GM12878 (cell line): Measurements from ENCODE around the gene ORAI1. TPM values are rescaled to one million over a fixed set of nuclear protein-coding genes. Genes with fewer than 3 reads are reported as not detected.

Source experiments
- ATAC-seq: fragments of 200-7000 bp; cut with Tn5 transposase; 3 replicates; pipeline ENCODE4 v1.9.1; 2020; ENCODE audit warnings: mild to moderate bottlenecking, moderate library complexity
- BruUV-seq: library from RNA; stranded (reverse); fragments of 400-500 nt; replicated peaks from 2 replicates; lab custom pipeline; 2021; lab: Mats Ljungman, UMichigan
- CTCF ChIA-PET: fragments of 300-600 bp; sonication (Branson Sonifier 250); formaldehyde crosslinking; extraction: SDS; loops from one replicate; lab custom pipeline; 2021; ENCODE audit warnings: inconsistent platforms; lab: Yijun Ruan, JAX
- POLR2A ChIA-PET: fragments of 350-600 bp; formaldehyde crosslinking; extraction: SDS; loops from one replicate; lab custom pipeline; 2021; ENCODE audit warnings: inconsistent platforms; lab: Charles Lee
- RAD21 ChIA-PET: fragments of 300-600 bp; sonication (Branson Sonifier 250); formaldehyde crosslinking; loops from one replicate; lab custom pipeline; 2023; ENCODE audit warnings: antibody characterized with exemption; ENCODE audit not compliant: unreplicated experiment; lab: Charles Lee
- SMC1A ChIA-PET: fragments of 300-600 bp; sonication (Branson Sonifier 250); formaldehyde crosslinking; loops from one replicate; lab custom pipeline; 2023; ENCODE audit not compliant: unreplicated experiment, uncharacterized antibody; lab: Charles Lee
- DNase-seq: peaks from one replicate; pipeline ENCODE4 v3.0.0-alpha.2; 2011; ENCODE audit warnings: low read depth, low spot score
- FAIRE-seq: peaks from 3 replicates; lab custom pipeline; 2011; peaks lifted over from hg19 to GRCh38; lab: Jason Lieb, UNC
- H2AFZ ChIP-seq: 2 replicates; pipeline ENCODE4 v1.6.0; 2011; ENCODE audit warnings: low read depth, low read length, control low read depth; ENCODE audit not compliant: control insufficient read depth
- H3K27ac ChIP-seq: 2 replicates; pipeline ENCODE4 v1.5.1; 2011; ENCODE audit warnings: control low read depth; ENCODE audit not compliant: control insufficient read depth, insufficient read depth
- H3K27me3 ChIP-seq, 2 experiments: replicated peaks in 1 of 2; 2 replicates each; pipeline versions ENCODE4 v1.6.0 to v1.6.1; 2011; ENCODE audit warnings: low read length in 1 of 2; ENCODE audit not compliant: control insufficient read depth in 2 of 2, insufficient read depth in 2 of 2
- H3K36me3 ChIP-seq, 2 experiments: 2 replicates each; pipeline ENCODE4 v1.5.1; 2011; ENCODE audit warnings: low read length in 1 of 2; ENCODE audit not compliant: control insufficient read depth in 2 of 2, insufficient read depth in 2 of 2
- H3K4me1 ChIP-seq: 2 replicates; pipeline ENCODE4 v1.6.1; 2011; ENCODE audit warnings: mild to moderate bottlenecking, low read length, moderate library complexity, mixed read lengths; ENCODE audit not compliant: control insufficient read depth, insufficient read depth
- H3K4me2 ChIP-seq: 2 replicates; pipeline ENCODE4 v1.6.0; 2011; ENCODE audit warnings: control low read depth; ENCODE audit not compliant: control insufficient read depth, insufficient read depth
- H3K4me3 ChIP-seq: fragments of 200-600 bp; sonication (generic); 2 replicates; pipeline ENCODE4 v1.5.1; 2016
- H3K79me2 ChIP-seq: 2 replicates; pipeline ENCODE4 v1.6.0; 2011; ENCODE audit warnings: low read length; ENCODE audit not compliant: control insufficient read depth, insufficient read depth
- H3K9ac ChIP-seq: 2 replicates; pipeline ENCODE4 v1.8.0; 2011; ENCODE audit warnings: low read length, control low read depth, mixed read lengths; ENCODE audit not compliant: control insufficient read depth, insufficient read depth
- H3K9me3 ChIP-seq: replicated peaks from 3 replicates; pipeline ENCODE4 v1.5.1; 2011; ENCODE audit warnings: mild to moderate bottlenecking, low read length; ENCODE audit not compliant: control insufficient read depth, insufficient read depth
- H4K20me1 ChIP-seq: 2 replicates; pipeline ENCODE4 v1.6.0; 2011; ENCODE audit not compliant: control insufficient read depth, insufficient read depth
- BHLHE40 ChIP-seq, 2 experiments: fragments of 450-650 bp in 1 of 2; IDR thresholded peaks; 2 replicates each; pipeline ENCODE4 v1.6.1; 2011 to 2017; ENCODE audit warnings: low read depth in 2 of 2, borderline replicate concordance in 1 of 2, improper control_type of control experiment in 1 of 2, low read length in 1 of 2, mild to moderate bottlenecking in 1 of 2
- BRCA1 ChIP-seq: IDR thresholded peaks from 2 replicates; pipeline ENCODE4 v1.6.1; 2011; ENCODE audit warnings: low read depth, low read length, improper control_type of control experiment
- EP300 ChIP-seq, 2 experiments: fragments of 150-350 bp in 1 of 2; IDR thresholded peaks; 2 replicates each; pipeline ENCODE4 v1.6.1; 2011 to 2012; ENCODE audit warnings: low read depth in 2 of 2, low read length in 2 of 2, borderline replicate concordance in 1 of 2, improper control_type of control experiment in 1 of 2, inconsistent platforms in 1 of 2; ENCODE audit not compliant: control insufficient read depth in 1 of 2
- FOS ChIP-seq: IDR thresholded peaks from 3 replicates; pipeline ENCODE4 v1.6.1; 2011; ENCODE audit warnings: borderline replicate concordance; ENCODE audit not compliant: insufficient read length; ENCODE audit errors: extremely low read depth
- FOXM1 ChIP-seq: IDR thresholded peaks from 2 replicates; pipeline ENCODE4 v1.6.1; 2012; ENCODE audit warnings: low read depth, mild to moderate bottlenecking, inconsistent platforms, low read length, moderate library complexity
- MEF2A ChIP-seq: IDR thresholded peaks from 2 replicates; pipeline ENCODE4 v1.6.1; 2011; ENCODE audit warnings: low read depth, mild to moderate bottlenecking, low read length, moderate library complexity; ENCODE audit not compliant: insufficient read depth
- MXI1 ChIP-seq: fragments of 150-350 bp; IDR thresholded peaks from 2 replicates; pipeline ENCODE4 v1.6.1; 2011; ENCODE audit warnings: low read depth, mild to moderate bottlenecking, inconsistent platforms, low read length, improper control_type of control experiment
- NFXL1 ChIP-seq: fragments of 450-650 bp; IDR thresholded peaks from 2 replicates; pipeline ENCODE4 v1.6.1; 2017; ENCODE audit warnings: antibody characterized with exemption, mild to moderate bottlenecking, borderline replicate concordance
- RBBP5 ChIP-seq: fragments of 200-600 bp; sonication (generic); conservative IDR thresholded peaks from 2 replicates; pipeline ENCODE4 v1.6.1; 2016
- STAT1 ChIP-seq: fragments of 450-650 bp; conservative IDR thresholded peaks from 2 replicates; pipeline ENCODE4 v1.6.1; 2014; ENCODE audit warnings: antibody characterized with exemption, mild to moderate bottlenecking
- WGBS: methylation state at CpG from one replicate; pipeline ENCODE4 v1.1.6; 2016; ENCODE audit warnings: low lambda C conversion rate; ENCODE audit not compliant: insufficient replicate concordance, insufficient coverage; ENCODE audit errors: missing lambda C conversion rate; 5-methylcytosine and 5-hydroxymethylcytosine counted together
- in situ Hi-C: fragments of 300-500 bp; cut with MboI; formaldehyde crosslinking; loops from 9 replicates; pipeline ENCODE4 v1.14.3; 2018; ENCODE audit warnings: mixed read lengths
- intact Hi-C: fragments of 100-400 bp; cut with micrococcal nuclease; formaldehyde crosslinking; loops from one replicate; pipeline ENCODE4 v1.14.2; 2022; ENCODE audit not compliant: unreplicated experiment
- polyA plus RNA-seq, 11 experiments: library from polyadenylated mRNA; depleted of rRNA in 4 of 11; unstranded in 6 of 11; stranded (reverse) in 5 of 11; fragments of >200 nt; fragmentation: Nextera tagmentation in 4 of 11; fragmentation: Illumina TruSeq in 1 of 11; extraction: Ambion mirVana in 4 of 11; extraction: Trizol in 1 of 11; gene quantifications; 1 replicate in 1 of 11; 2 replicates in 10 of 11; pipeline versions ENCODE4 v1.2.1 to v1.2.3, GENCODE V29; 2011 to 2016; ENCODE audit warnings: inconsistent platforms in 2 of 11, missing spikeins in 2 of 11, low read depth in 1 of 11
- total RNA-seq, 4 experiments: library from RNA; depleted of rRNA in 3 of 4; stranded (reverse); fragments of >200 nt in 3 of 4; fragmentation: Illumina TruSeq in 1 of 4; extraction: Trizol in 1 of 4; gene quantifications; 2 replicates each; pipeline versions ENCODE4 v1.2.1 to v1.2.3, GENCODE V29; 2013 to 2021
- TF ChIP-seq, protein P1 (sequence below), 3 experiments: IDR thresholded peaks in 2 of 3; conservative IDR thresholded peaks in 1 of 3; 2 replicates each; pipeline ENCODE4 v1.5.1; 2011; ENCODE audit warnings: low read depth in 3 of 3, low read length in 3 of 3, mild to moderate bottlenecking in 3 of 3, control low read depth in 2 of 3, moderate library complexity in 2 of 3, inconsistent platforms in 1 of 3, mixed read lengths in 1 of 3; ENCODE audit not compliant: control insufficient read depth in 2 of 3, insufficient read depth in 1 of 3; ENCODE audit errors: extremely low read depth in 1 of 3
- TF ChIP-seq, protein P2 (sequence below): IDR thresholded peaks from 2 replicates; pipeline ENCODE4 v1.6.1; 2011; ENCODE audit warnings: mild to moderate bottlenecking, low read depth, low read length, moderate library complexity; ENCODE audit not compliant: insufficient replicate concordance

The ORAI1 gene
- total and polyA plus RNA-seq, 10 of the 15 experiments (the other 5 are each of a cell fraction or from before 2014, with no cell fraction given): 5.5 to 33.1 (median 11.8) TPM

GRCh38 chr12:121637231-121637914, 11.0 kb downstream of the ORAI1 start (continued):
- TF ChIP-seq BRCA1 (no peak), STAT1 (no peak), FOS (no peak), EP300 (IDR thresholded peaks at IDR 0.05; ENCODE audit: borderline replicate concordance in 1 of 2, control insufficient read depth in 1 of 2, low read depth in 2 of 2, low read length in 2 of 2) (no peak)
- TF ChIP-seq, protein P1, sequence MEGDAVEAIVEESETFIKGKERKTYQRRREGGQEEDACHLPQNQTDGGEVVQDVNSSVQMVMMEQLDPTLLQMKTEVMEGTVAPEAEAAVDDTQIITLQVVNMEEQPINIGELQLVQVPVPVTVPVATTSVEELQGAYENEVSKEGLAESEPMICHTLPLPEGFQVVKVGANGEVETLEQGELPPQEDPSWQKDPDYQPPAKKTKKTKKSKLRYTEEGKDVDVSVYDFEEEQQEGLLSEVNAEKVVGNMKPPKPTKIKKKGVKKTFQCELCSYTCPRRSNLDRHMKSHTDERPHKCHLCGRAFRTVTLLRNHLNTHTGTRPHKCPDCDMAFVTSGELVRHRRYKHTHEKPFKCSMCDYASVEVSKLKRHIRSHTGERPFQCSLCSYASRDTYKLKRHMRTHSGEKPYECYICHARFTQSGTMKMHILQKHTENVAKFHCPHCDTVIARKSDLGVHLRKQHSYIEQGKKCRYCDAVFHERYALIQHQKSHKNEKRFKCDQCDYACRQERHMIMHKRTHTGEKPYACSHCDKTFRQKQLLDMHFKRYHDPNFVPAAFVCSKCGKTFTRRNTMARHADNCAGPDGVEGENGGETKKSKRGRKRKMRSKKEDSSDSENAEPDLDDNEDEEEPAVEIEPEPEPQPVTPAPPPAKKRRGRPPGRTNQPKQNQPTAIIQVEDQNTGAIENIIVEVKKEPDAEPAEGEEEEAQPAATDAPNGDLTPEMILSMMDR (IDR thresholded peaks at IDR 0.05 in 2 of 3, conservative IDR thresholded peaks at IDR 0.05 in 1 of 3; ENCODE audit: control insufficient read depth in 2 of 3, extremely low read depth in 1 of 3, insufficient read depth in 1 of 3, low read depth in 3 of 3, low read length in 3 of 3): no peak
- TF ChIP-seq, all 136 proteins: peak for 22

- Histone ChIP-seq H3K36me3 (peaks cover 8% of the 10 kb centered on the region in 2 experiments; a peak in 3 of 4 replicates), H3K9me3 (no peaks in the 10 kb centered on the region), H3K4me1 (peaks cover 17% of the 10 kb centered on the region), H2AFZ (no peak overlapping the region), H3K79me2 (peaks cover 32% of the 10 kb centered on the region), H3K9ac (no peak overlapping the region; the same call in 1 of the 2 replicates), H3K27ac (no peak overlapping the region; the same call in 1 of the 2 replicates), H3K27me3 (no peaks in the 10 kb centered on the region), H4K20me1 (no peaks in the 10 kb centered on the region), H3K4me3 (no peak overlapping the region), H3K4me2 (no peak overlapping the region)
- SMC1A ChIA-PET: interaction anchor here (0.6 to 2.5 kb wide), 8 partner anchors 8 to 502 kb away, joined by 3 to 19 read pairs (median 6); no protein-coding TSS in a partner anchor
- BruUV-seq: no TSS peak
- CTCF ChIA-PET: interaction anchor here (0.7 to 4.4 kb wide), 8 partner anchors 10 to 144 kb away, joined by 3 to 17 read pairs (median 3); partner anchors contain the start of gene ORAI1
- ATAC-seq (no peak), DNase-seq (no peak), FAIRE-seq (no peak)
- in situ Hi-C loops: no loop called here
- 98% methylated on average over 14 of the region's 14 CpGs for WGBS
- RAD21 ChIA-PET: interaction anchor here (1.0 to 3.3 kb wide), 5 partner anchors 10 to 102 kb away, joined by 3 to 17 read pairs (median 4); partner anchors contain the start of gene ORAI1
- intact Hi-C loops: no loop called here
- POLR2A ChIA-PET: interaction anchor here (0.6 to 3.2 kb wide), 5 partner anchors 9 to 20 kb away, joined by 3 to 16 read pairs (median 4); partner anchors contain the start of gene ORAI1
- TF ChIP-seq MXI1 (no peak), RBBP5 (no peak), MEF2A (no peak), BHLHE40 (IDR thresholded peaks at IDR 0.05; ENCODE audit: borderline replicate concordance in 1 of 2, low read depth in 2 of 2, low read length in 1 of 2) (no peak), FOXM1 (no peak), FOS (no peak), NFXL1 (no peak)
- TF ChIP-seq, protein P2, sequence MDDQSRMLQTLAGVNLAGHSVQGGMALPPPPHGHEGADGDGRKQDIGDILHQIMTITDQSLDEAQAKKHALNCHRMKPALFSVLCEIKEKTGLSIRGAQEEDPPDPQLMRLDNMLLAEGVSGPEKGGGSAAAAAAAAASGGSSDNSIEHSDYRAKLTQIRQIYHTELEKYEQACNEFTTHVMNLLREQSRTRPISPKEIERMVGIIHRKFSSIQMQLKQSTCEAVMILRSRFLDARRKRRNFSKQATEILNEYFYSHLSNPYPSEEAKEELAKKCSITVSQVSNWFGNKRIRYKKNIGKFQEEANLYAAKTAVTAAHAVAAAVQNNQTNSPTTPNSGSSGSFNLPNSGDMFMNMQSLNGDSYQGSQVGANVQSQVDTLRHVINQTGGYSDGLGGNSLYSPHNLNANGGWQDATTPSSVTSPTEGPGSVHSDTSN: no peak
These were observed 12.2 kb downstream of the ORAI1 start for GRCh38 chr12:121638298-121639202.
